Measurements from ENCODE around the gene MEF2D. TPM values are rescaled to one million over a fixed set of nuclear protein-coding genes. Genes with fewer than 3 reads are reported as not detected.

MEF2D gene
- total and polyA plus RNA-seq, 7 experiments from 2014 or later = 4.5 to 190 (median 61.6) TPM

GRCh38 chr1:156498432-156499193, 2.0 kb downstream of the MEF2D start:
- Mint-ChIP-seq H3K36me3 (peaks cover 4 to 17% (median 5%) of the 10 kb centered on the region in 5 donors), H3K27me3 (no peaks in the 10 kb centered on the region), H3K9me3 (peaks cover 0 to 1% (median 0%) of the 10 kb centered on the region in 11 donors), H3K4me1 (peaks cover 52 to 77% (median 73%) of the 10 kb centered on the region in 7 donors), H3K27ac (peak overlapping the region; percentile 28 to 100 (median 91)), H3K4me3 (peak overlapping the region; percentile 86 to 97 (median 92))
- Histone ChIP-seq H3K27ac (ENCODE audit: low read depth, low read length) (peak overlapping the region; percentile 99), H3K27me3 (ENCODE audit: control insufficient read depth in 2 of 2, insufficient read depth in 2 of 2, low read length in 2 of 2) (no peaks in the 10 kb centered on the region), H3K4me1 (ENCODE audit: control insufficient read depth in 2 of 2, insufficient read depth in 2 of 2, low read length in 2 of 2) (peaks cover 74 to 75% of the 10 kb centered on the region in 2 donors), H3K4me3 (ENCODE audit: low read length) (peak overlapping the region; percentile 62), H3K9me3 (ENCODE audit: control insufficient read depth in 2 of 3, low read length in 3 of 3) (no peaks in the 10 kb centered on the region), H3K36me3 (ENCODE audit: control insufficient read depth in 2 of 3, insufficient read depth in 3 of 3, low read length in 3 of 3) (peaks cover 0 to 6% (median 4%) of the 10 kb centered on the region in 3 experiments)
- intact Hi-C loops (cut with micrococcal nuclease) = no loop called here
- no peak for ATAC-seq
- ChIA-PET CTCF (interaction anchor here (1.0 to 5.0 kb wide), 6 partner anchors 8 to 129 kb away, joined by 3 to 39 read pairs (median 4); no protein-coding TSS in a partner anchor), POLR2A (interaction anchor here (0.5 to 14.4 kb wide), 8 partner anchors 10 to 102 kb away, joined by 3 to 256 read pairs (median 5); partner anchors contain the start of genes GPATCH4 and NAXE)
- peak in 1 of 9 donors; percentile 5 for DNase-seq

GRCh38 chr1:156497743-156498431, 2.7 kb downstream of the MEF2D start:
- Mint-ChIP-seq H3K27ac (peak overlapping the region in 8 of 9 donors; percentile 74 to 100 (median 90)), H3K4me1 (peaks cover 50 to 77% (median 73%) of the 10 kb centered on the region in 7 donors), H3K27me3 (no peaks in the 10 kb centered on the region), H3K36me3 (peaks cover 4 to 15% (median 5%) of the 10 kb centered on the region in 5 donors), H3K4me3 (peak overlapping the region; percentile 66 to 97 (median 92)), H3K9me3 (peaks cover 0 to 1% (median 0%) of the 10 kb centered on the region in 11 donors)
- CTCF ChIA-PET = interaction anchor here (1.0 to 5.0 kb wide), 5 partner anchors 16 to 130 kb away, joined by 3 to 39 read pairs (median 4); no protein-coding TSS in a partner anchor
- intact Hi-C loops (cut with micrococcal nuclease) = no loop called here
- ATAC-seq = no peak
- Histone ChIP-seq H3K27me3 (ENCODE audit: control insufficient read depth in 2 of 2, insufficient read depth in 2 of 2, low read length in 2 of 2) (no peaks in the 10 kb centered on the region), H3K9me3 (ENCODE audit: control insufficient read depth in 2 of 3, low read length in 3 of 3) (no peaks in the 10 kb centered on the region), H3K4me1 (ENCODE audit: control insufficient read depth in 2 of 2, insufficient read depth in 2 of 2, low read length in 2 of 2) (peaks cover 73 to 74% of the 10 kb centered on the region in 2 donors), H3K4me3 (ENCODE audit: low read length) (peak overlapping the region; percentile 62), H3K27ac (ENCODE audit: low read depth, low read length) (peak overlapping the region; percentile 99), H3K36me3 (ENCODE audit: control insufficient read depth in 2 of 3, insufficient read depth in 3 of 3, low read length in 3 of 3) (peaks cover 0 to 6% (median 4%) of the 10 kb centered on the region in 3 experiments)
- POLR2A ChIA-PET = interaction anchor here (0.7 to 14.4 kb wide), 7 partner anchors 10 to 241 kb away, joined by 3 to 256 read pairs (median 6); partner anchors contain the start of gene NAXE
- DNase-seq = peak in 2 of 9 donors; percentile 5 to 7

- POLR2A ChIA-PET = interaction anchor here (0.7 to 14.4 kb wide), 5 partner anchors 8 to 242 kb away, joined by 3 to 256 read pairs (median 9); no protein-coding TSS in a partner anchor
- Histone ChIP-seq H3K4me1 (ENCODE audit: control insufficient read depth in 2 of 2, insufficient read depth in 2 of 2, low read length in 2 of 2) (peaks cover 73 to 74% of the 10 kb centered on the region in 2 donors), H3K27me3 (ENCODE audit: control insufficient read depth in 2 of 2, insufficient read depth in 2 of 2, low read length in 2 of 2) (no peaks in the 10 kb centered on the region), H3K9me3 (ENCODE audit: control insufficient read depth in 2 of 3, low read length in 3 of 3) (no peaks in the 10 kb centered on the region), H3K36me3 (ENCODE audit: control insufficient read depth in 2 of 3, insufficient read depth in 3 of 3, low read length in 3 of 3) (peaks cover 0 to 6% (median 4%) of the 10 kb centered on the region in 3 experiments), H3K27ac (ENCODE audit: low read depth, low read length) (peak overlapping the region; percentile 9), H3K4me3 (ENCODE audit: low read length) (no peak overlapping the region)
- intact Hi-C loops (cut with micrococcal nuclease) = no loop called here
- H3K27ac Mint-ChIP-seq = peak overlapping the region in 8 of 9 donors; percentile 74 to 100 (median 85)
- H3K4me3 Mint-ChIP-seq = peak overlapping the region; percentile 17 to 97 (median 92)
- CTCF ChIA-PET = interaction anchor here (0.9 kb wide), 2 partner anchors 16 to 130 kb away, joined by 3 read pairs; no protein-coding TSS in a partner anchor
- H3K9me3 Mint-ChIP-seq = peaks cover 0 to 1% (median 0%) of the 10 kb centered on the region in 11 donors
- H3K27me3 Mint-ChIP-seq = no peaks in the 10 kb centered on the region
- H3K4me1 Mint-ChIP-seq = peaks cover 53 to 77% (median 73%) of the 10 kb centered on the region in 7 donors
- ATAC-seq (no peak), DNase-seq (no peak)
- peaks cover 4 to 14% (median 5%) of the 10 kb centered on the region in 5 donors for H3K36me3 Mint-ChIP-seq
These were observed 3.4 kb downstream of the MEF2D start for GRCh38 chr1:156497078-156497742.

- H3K36me3 Mint-ChIP-seq = peaks cover 4 to 15% (median 5%) of the 10 kb centered on the region in 5 donors
- Histone ChIP-seq H3K9me3 (ENCODE audit: control insufficient read depth in 2 of 3, low read length in 3 of 3) (no peaks in the 10 kb centered on the region), H3K27ac (ENCODE audit: low read depth, low read length) (peak overlapping the region; percentile 36), H3K4me3 (ENCODE audit: low read length) (no peak overlapping the region), H3K27me3 (ENCODE audit: control insufficient read depth in 2 of 2, insufficient read depth in 2 of 2, low read length in 2 of 2) (no peaks in the 10 kb centered on the region), H3K36me3 (ENCODE audit: control insufficient read depth in 2 of 3, insufficient read depth in 3 of 3, low read length in 3 of 3) (peaks cover 0 to 6% (median 4%) of the 10 kb centered on the region in 3 experiments), H3K4me1 (ENCODE audit: control insufficient read depth in 2 of 2, insufficient read depth in 2 of 2, low read length in 2 of 2) (peaks cover 73 to 76% of the 10 kb centered on the region in 2 donors)
- ChIA-PET POLR2A (interaction anchor here (0.8 to 14.4 kb wide), 3 partner anchors 9 to 12 kb away, joined by 3 to 256 read pairs (median 4); no protein-coding TSS in a partner anchor), CTCF (interaction anchor here (0.9 to 1.2 kb wide), 3 partner anchors 15 to 131 kb away, joined by 3 to 6 read pairs (median 3); no protein-coding TSS in a partner anchor)
- peaks cover 62 to 78% (median 76%) of the 10 kb centered on the region in 7 donors for H3K4me1 Mint-ChIP-seq
- DNase-seq (peak in 1 of 9 donors; percentile 6), ATAC-seq (no peak)
- intact Hi-C loops (cut with micrococcal nuclease) = no loop called here
- peak overlapping the region in 9 of 10 donors; percentile 77 to 95 (median 92) for H3K4me3 Mint-ChIP-seq
- peak overlapping the region in 8 of 9 donors; percentile 74 to 100 (median 85) for H3K27ac Mint-ChIP-seq
- peaks cover 0 to 1% (median 0%) of the 10 kb centered on the region in 11 donors for H3K9me3 Mint-ChIP-seq
- no peaks in the 10 kb centered on the region for H3K27me3 Mint-ChIP-seq
These were observed 4.3 kb downstream of the MEF2D start for GRCh38 chr1:156496211-156496761.

GRCh38 chr1:156495401-156496140, 5.0 kb downstream of the MEF2D start:
- no peaks in the 10 kb centered on the region for H3K9me3 ChIP-seq (ENCODE audit: control insufficient read depth in 2 of 3, low read length in 3 of 3)
- DNase-seq (peak in 1 of 9 donors; percentile 5), ATAC-seq (no peak)
- Mint-ChIP-seq H3K36me3 (peaks cover 4 to 15% (median 5%) of the 10 kb centered on the region in 5 donors), H3K4me1 (peaks cover 69 to 86% (median 82%) of the 10 kb centered on the region in 7 donors), H3K9me3 (peaks cover 0 to 1% (median 0%) of the 10 kb centered on the region in 11 donors), H3K27ac (peak overlapping the region in 8 of 9 donors; percentile 74 to 100 (median 85)), H3K27me3 (no peaks in the 10 kb centered on the region), H3K4me3 (peak overlapping the region in 9 of 10 donors; percentile 63 to 94 (median 90))
- H3K4me1 ChIP-seq (ENCODE audit: control insufficient read depth in 2 of 2, insufficient read depth in 2 of 2, low read length in 2 of 2) = peaks cover 80 to 83% of the 10 kb centered on the region in 2 donors
- peaks cover 0 to 6% (median 4%) of the 10 kb centered on the region in 3 experiments for H3K36me3 ChIP-seq (ENCODE audit: control insufficient read depth in 2 of 3, insufficient read depth in 3 of 3, low read length in 3 of 3)
- ChIA-PET CTCF (interaction anchor here (1.2 kb wide), 1 partner anchor 14 kb away, joined by 6 read pairs; no protein-coding TSS in a partner anchor), POLR2A (interaction anchor here (0.8 to 14.4 kb wide), 5 partner anchors 9 to 76 kb away, joined by 3 to 256 read pairs (median 4); no protein-coding TSS in a partner anchor)
- H3K27ac ChIP-seq (ENCODE audit: low read depth, low read length) = peak overlapping the region; percentile 36
- no peak overlapping the region for H3K4me3 ChIP-seq (ENCODE audit: low read length)
- intact Hi-C loops (cut with micrococcal nuclease) = no loop called here
- no peaks in the 10 kb centered on the region for H3K27me3 ChIP-seq (ENCODE audit: control insufficient read depth in 2 of 2, insufficient read depth in 2 of 2, low read length in 2 of 2)
